ENCODE measurements around the gene COMT.

GRCh38 chr22:19994851-19995610 is 53.5 kb downstream of the COMT start:
- TF ChIP-seq CTCF (IDR thresholded peaks at IDR 0.05; ENCODE audit: insufficient read depth, low read length), result no peak
- TF ChIP-seq, protein P1, sequence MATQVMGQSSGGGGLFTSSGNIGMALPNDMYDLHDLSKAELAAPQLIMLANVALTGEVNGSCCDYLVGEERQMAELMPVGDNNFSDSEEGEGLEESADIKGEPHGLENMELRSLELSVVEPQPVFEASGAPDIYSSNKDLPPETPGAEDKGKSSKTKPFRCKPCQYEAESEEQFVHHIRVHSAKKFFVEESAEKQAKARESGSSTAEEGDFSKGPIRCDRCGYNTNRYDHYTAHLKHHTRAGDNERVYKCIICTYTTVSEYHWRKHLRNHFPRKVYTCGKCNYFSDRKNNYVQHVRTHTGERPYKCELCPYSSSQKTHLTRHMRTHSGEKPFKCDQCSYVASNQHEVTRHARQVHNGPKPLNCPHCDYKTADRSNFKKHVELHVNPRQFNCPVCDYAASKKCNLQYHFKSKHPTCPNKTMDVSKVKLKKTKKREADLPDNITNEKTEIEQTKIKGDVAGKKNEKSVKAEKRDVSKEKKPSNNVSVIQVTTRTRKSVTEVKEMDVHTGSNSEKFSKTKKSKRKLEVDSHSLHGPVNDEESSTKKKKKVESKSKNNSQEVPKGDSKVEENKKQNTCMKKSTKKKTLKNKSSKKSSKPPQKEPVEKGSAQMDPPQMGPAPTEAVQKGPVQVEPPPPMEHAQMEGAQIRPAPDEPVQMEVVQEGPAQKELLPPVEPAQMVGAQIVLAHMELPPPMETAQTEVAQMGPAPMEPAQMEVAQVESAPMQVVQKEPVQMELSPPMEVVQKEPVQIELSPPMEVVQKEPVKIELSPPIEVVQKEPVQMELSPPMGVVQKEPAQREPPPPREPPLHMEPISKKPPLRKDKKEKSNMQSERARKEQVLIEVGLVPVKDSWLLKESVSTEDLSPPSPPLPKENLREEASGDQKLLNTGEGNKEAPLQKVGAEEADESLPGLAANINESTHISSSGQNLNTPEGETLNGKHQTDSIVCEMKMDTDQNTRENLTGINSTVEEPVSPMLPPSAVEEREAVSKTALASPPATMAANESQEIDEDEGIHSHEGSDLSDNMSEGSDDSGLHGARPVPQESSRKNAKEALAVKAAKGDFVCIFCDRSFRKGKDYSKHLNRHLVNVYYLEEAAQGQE (IDR thresholded peaks at IDR 0.05; ENCODE audit: insufficient replicate concordance, low read depth), result no peak
- no peak for TF ChIP-seq GABPA (IDR thresholded peaks at IDR 0.05; ENCODE audit: low read depth)
- TF ChIP-seq POLR2AphosphoS5 (IDR thresholded peaks at IDR 0.05; ENCODE audit: low read depth), result no peak
- no peak for TF ChIP-seq SPI1 (IDR thresholded peaks at IDR 0.05; ENCODE audit: borderline replicate concordance, low read depth)

Measured in HL-60 (cell line).